GM12878 (cell line): ENCODE measurements around the gene EWSR1. TPM values are rescaled to one million over a fixed set of nuclear protein-coding genes. Genes with fewer than 3 reads are reported as not detected.

Experiments
- ATAC-seq: fragments of 200-7000 bp; cut with Tn5 transposase; 3 replicates; pipeline ENCODE4 v1.9.1; 2020; ENCODE audit warnings: mild to moderate bottlenecking, moderate library complexity
- BruUV-seq: library from RNA; stranded (reverse); fragments of 400-500 nt; replicated peaks from 2 replicates; lab custom pipeline; 2021; lab: Mats Ljungman, UMichigan
- CTCF ChIA-PET: fragments of 300-600 bp; sonication (Branson Sonifier 250); formaldehyde crosslinking; extraction: SDS; loops from one replicate; lab custom pipeline; 2021; ENCODE audit warnings: inconsistent platforms; lab: Yijun Ruan, JAX
- POLR2A ChIA-PET: fragments of 350-600 bp; formaldehyde crosslinking; extraction: SDS; loops from one replicate; lab custom pipeline; 2021; ENCODE audit warnings: inconsistent platforms; lab: Charles Lee
- RAD21 ChIA-PET: fragments of 300-600 bp; sonication (Branson Sonifier 250); formaldehyde crosslinking; loops from one replicate; lab custom pipeline; 2023; ENCODE audit warnings: antibody characterized with exemption; ENCODE audit not compliant: unreplicated experiment; lab: Charles Lee
- SMC1A ChIA-PET: fragments of 300-600 bp; sonication (Branson Sonifier 250); formaldehyde crosslinking; loops from one replicate; lab custom pipeline; 2023; ENCODE audit not compliant: unreplicated experiment, uncharacterized antibody; lab: Charles Lee
- DNase-seq: peaks from one replicate; pipeline ENCODE4 v3.0.0-alpha.2; 2011; ENCODE audit warnings: low read depth, low spot score
- FAIRE-seq: peaks from 3 replicates; lab custom pipeline; 2011; peaks lifted over from hg19 to GRCh38; lab: Jason Lieb, UNC
- H2AFZ ChIP-seq: 2 replicates; pipeline ENCODE4 v1.6.0; 2011; ENCODE audit warnings: low read depth, low read length, control low read depth; ENCODE audit not compliant: control insufficient read depth
- H3K27ac ChIP-seq: 2 replicates; pipeline ENCODE4 v1.5.1; 2011; ENCODE audit warnings: control low read depth; ENCODE audit not compliant: control insufficient read depth, insufficient read depth
- H3K27me3 ChIP-seq, 2 experiments: replicated peaks in 1 of 2; 2 replicates each; pipeline versions ENCODE4 v1.6.0 to v1.6.1; 2011; ENCODE audit warnings: low read length in 1 of 2; ENCODE audit not compliant: control insufficient read depth in 2 of 2, insufficient read depth in 2 of 2
- H3K36me3 ChIP-seq, 2 experiments: 2 replicates each; pipeline ENCODE4 v1.5.1; 2011; ENCODE audit warnings: low read length in 1 of 2; ENCODE audit not compliant: control insufficient read depth in 2 of 2, insufficient read depth in 2 of 2
- H3K4me1 ChIP-seq: 2 replicates; pipeline ENCODE4 v1.6.1; 2011; ENCODE audit warnings: mild to moderate bottlenecking, low read length, moderate library complexity, mixed read lengths; ENCODE audit not compliant: control insufficient read depth, insufficient read depth
- H3K4me2 ChIP-seq: 2 replicates; pipeline ENCODE4 v1.6.0; 2011; ENCODE audit warnings: control low read depth; ENCODE audit not compliant: control insufficient read depth, insufficient read depth
- H3K4me3 ChIP-seq: fragments of 200-600 bp; sonication (generic); 2 replicates; pipeline ENCODE4 v1.5.1; 2016
- H3K79me2 ChIP-seq: 2 replicates; pipeline ENCODE4 v1.6.0; 2011; ENCODE audit warnings: low read length; ENCODE audit not compliant: control insufficient read depth, insufficient read depth
- H3K9ac ChIP-seq: 2 replicates; pipeline ENCODE4 v1.8.0; 2011; ENCODE audit warnings: low read length, control low read depth, mixed read lengths; ENCODE audit not compliant: control insufficient read depth, insufficient read depth
- H3K9me3 ChIP-seq: replicated peaks from 3 replicates; pipeline ENCODE4 v1.5.1; 2011; ENCODE audit warnings: mild to moderate bottlenecking, low read length; ENCODE audit not compliant: control insufficient read depth, insufficient read depth
- H4K20me1 ChIP-seq: 2 replicates; pipeline ENCODE4 v1.6.0; 2011; ENCODE audit not compliant: control insufficient read depth, insufficient read depth
- CBX3 ChIP-seq: fragments of 200-600 bp; sonication (generic); IDR thresholded peaks from 2 replicates; pipeline ENCODE4 v1.6.1; 2016; ENCODE audit warnings: low read depth, borderline replicate concordance
- CEBPB ChIP-seq, 2 experiments: fragments of 150-350 bp in 1 of 2; IDR thresholded peaks; 2 replicates each; pipeline ENCODE4 v1.6.1; 2012 to 2014; ENCODE audit warnings: low read depth in 2 of 2, low read length in 2 of 2, borderline replicate concordance in 1 of 2, inconsistent platforms in 1 of 2
- CHD4 ChIP-seq: fragments of 200-600 bp; sonication (generic); IDR thresholded peaks from 2 replicates; pipeline ENCODE4 v1.6.1; 2016; ENCODE audit warnings: mild to moderate bottlenecking
- EP300 ChIP-seq, 2 experiments: fragments of 150-350 bp in 1 of 2; IDR thresholded peaks; 2 replicates each; pipeline ENCODE4 v1.6.1; 2011 to 2012; ENCODE audit warnings: low read depth in 2 of 2, low read length in 2 of 2, borderline replicate concordance in 1 of 2, improper control_type of control experiment in 1 of 2, inconsistent platforms in 1 of 2; ENCODE audit not compliant: control insufficient read depth in 1 of 2
- IKZF2 ChIP-seq, 2 experiments: fragments of 450-650 bp; IDR thresholded peaks; 2 replicates each; pipeline ENCODE4 v1.6.1; 2017; ENCODE audit warnings: mild to moderate bottlenecking in 2 of 2, moderate library complexity in 2 of 2
- NBN ChIP-seq: fragments of 450-650 bp; IDR thresholded peaks from 2 replicates; pipeline ENCODE4 v1.6.1; 2016
- PAX5 ChIP-seq: IDR thresholded peaks from 2 replicates; pipeline ENCODE4 v1.6.1; 2011; ENCODE audit warnings: low read depth, low read length, borderline replicate concordance
- PBX3 ChIP-seq: IDR thresholded peaks from 2 replicates; pipeline ENCODE4 v1.6.1; 2011; ENCODE audit warnings: mild to moderate bottlenecking, low read depth, low read length, moderate library complexity; ENCODE audit not compliant: insufficient replicate concordance
- RUNX3 ChIP-seq: IDR thresholded peaks from 2 replicates; pipeline ENCODE4 v1.6.1; 2012; ENCODE audit warnings: low read length, inconsistent platforms
- SIX5 ChIP-seq: IDR thresholded peaks from 2 replicates; pipeline ENCODE4 v1.6.1; 2011; ENCODE audit warnings: mild to moderate bottlenecking, low read depth, low read length, moderate library complexity; ENCODE audit not compliant: severe bottlenecking
- TBL1XR1 ChIP-seq: IDR thresholded peaks from 2 replicates; pipeline ENCODE4 v1.6.1; 2012; ENCODE audit warnings: low read depth, low read length, improper control_type of control experiment
- WRNIP1 ChIP-seq: IDR thresholded peaks from 2 replicates; pipeline ENCODE4 v1.6.1; 2011; ENCODE audit warnings: low read depth, low read length, improper control_type of control experiment, borderline replicate concordance
- ZSCAN29 ChIP-seq: fragments of 450-650 bp; IDR thresholded peaks from 2 replicates; pipeline ENCODE4 v1.6.1; 2017; ENCODE audit warnings: mild to moderate bottlenecking, moderate library complexity
- WGBS: methylation state at CpG from one replicate; pipeline ENCODE4 v1.1.6; 2016; ENCODE audit warnings: low lambda C conversion rate; ENCODE audit not compliant: insufficient replicate concordance, insufficient coverage; ENCODE audit errors: missing lambda C conversion rate; 5-methylcytosine and 5-hydroxymethylcytosine counted together
- in situ Hi-C: fragments of 300-500 bp; cut with MboI; formaldehyde crosslinking; loops from 9 replicates; pipeline ENCODE4 v1.14.3; 2018; ENCODE audit warnings: mixed read lengths
- intact Hi-C: fragments of 100-400 bp; cut with micrococcal nuclease; formaldehyde crosslinking; loops from one replicate; pipeline ENCODE4 v1.14.2; 2022; ENCODE audit not compliant: unreplicated experiment
- polyA plus RNA-seq, 11 experiments: library from polyadenylated mRNA; depleted of rRNA in 4 of 11; unstranded in 6 of 11; stranded (reverse) in 5 of 11; fragments of >200 nt; fragmentation: Nextera tagmentation in 4 of 11; fragmentation: Illumina TruSeq in 1 of 11; extraction: Ambion mirVana in 4 of 11; extraction: Trizol in 1 of 11; gene quantifications; 1 replicate in 1 of 11; 2 replicates in 10 of 11; pipeline versions ENCODE4 v1.2.1 to v1.2.3, GENCODE V29; 2011 to 2016; ENCODE audit warnings: inconsistent platforms in 2 of 11, missing spikeins in 2 of 11, low read depth in 1 of 11
- total RNA-seq, 4 experiments: library from RNA; depleted of rRNA in 3 of 4; stranded (reverse); fragments of >200 nt in 3 of 4; fragmentation: Illumina TruSeq in 1 of 4; extraction: Trizol in 1 of 4; gene quantifications; 2 replicates each; pipeline versions ENCODE4 v1.2.1 to v1.2.3, GENCODE V29; 2013 to 2021

EWSR1 gene
- total and polyA plus RNA-seq, 10 of the 15 experiments (the other 5 are each of a cell fraction or from before 2014, with no cell fraction given), result 130 to 480 (median 356) TPM

- SMC1A ChIA-PET, result no interaction called here
- ATAC-seq (no peak), FAIRE-seq (no peak), DNase-seq (no peak)
- TF ChIP-seq IKZF2 (IDR thresholded peaks at IDR 0.05) (no peak), CBX3 (no peak), PBX3 (no peak), CHD4 (no peak), EP300 (IDR thresholded peaks at IDR 0.05; ENCODE audit: borderline replicate concordance in 1 of 2, control insufficient read depth in 1 of 2, low read depth in 2 of 2, low read length in 2 of 2) (no peak), SIX5 (no peak), NBN (no peak), CEBPB (IDR thresholded peaks at IDR 0.05; ENCODE audit: borderline replicate concordance in 1 of 2, low read depth in 2 of 2, low read length in 2 of 2) (no peak), PAX5 (no peak), ZSCAN29 (no peak), TBL1XR1 (no peak), WRNIP1 (no peak), RUNX3 (no peak)
- intact Hi-C loops (no loop called here), in situ Hi-C loops (no loop called here)
- H3K9me3 ChIP-seq, result no peaks in the 10 kb centered on the region; the same call in 2 of the 3 replicates
- POLR2A ChIA-PET, result no interaction called here
- no peaks in the 10 kb centered on the region for H3K79me2 ChIP-seq
- peaks cover 7 to 11% of the 10 kb centered on the region in 2 experiments; a peak in 3 of 4 replicates for H3K27me3 ChIP-seq
- CTCF ChIA-PET, result no interaction called here
- H2AFZ ChIP-seq, result no peak overlapping the region
- no peak overlapping the region for H3K4me3 ChIP-seq
- H3K4me1 ChIP-seq, result no peaks in the 10 kb centered on the region; the same call in 1 of the 2 replicates
- H3K9ac ChIP-seq, result no peak overlapping the region
- H3K4me2 ChIP-seq, result no peak overlapping the region
- no peaks in the 10 kb centered on the region for H4K20me1 ChIP-seq
- no peak overlapping the region for H3K27ac ChIP-seq
- H3K36me3 ChIP-seq, result no peaks in the 10 kb centered on the region
- RAD21 ChIA-PET, result no interaction called here
- WGBS, result 61% methylated on average over 20 of the region's 21 CpGs
- BruUV-seq, result no TSS peak
Measured at GRCh38 chr22:29309332-29310064, 41.4 kb downstream of the EWSR1 start.
